HG03135 (cell line): Measurements from ENCODE around the gene STAT6.

Experiments used
- ATAC-seq: cut with Tn5 transposase; IDR thresholded peaks from one replicate; pipeline ENCODE4 v1.9.1; 2021; ENCODE audit warnings: mild to moderate bottlenecking, moderate library complexity; ENCODE audit not compliant: unreplicated experiment

STAT6 gene

DNA sequence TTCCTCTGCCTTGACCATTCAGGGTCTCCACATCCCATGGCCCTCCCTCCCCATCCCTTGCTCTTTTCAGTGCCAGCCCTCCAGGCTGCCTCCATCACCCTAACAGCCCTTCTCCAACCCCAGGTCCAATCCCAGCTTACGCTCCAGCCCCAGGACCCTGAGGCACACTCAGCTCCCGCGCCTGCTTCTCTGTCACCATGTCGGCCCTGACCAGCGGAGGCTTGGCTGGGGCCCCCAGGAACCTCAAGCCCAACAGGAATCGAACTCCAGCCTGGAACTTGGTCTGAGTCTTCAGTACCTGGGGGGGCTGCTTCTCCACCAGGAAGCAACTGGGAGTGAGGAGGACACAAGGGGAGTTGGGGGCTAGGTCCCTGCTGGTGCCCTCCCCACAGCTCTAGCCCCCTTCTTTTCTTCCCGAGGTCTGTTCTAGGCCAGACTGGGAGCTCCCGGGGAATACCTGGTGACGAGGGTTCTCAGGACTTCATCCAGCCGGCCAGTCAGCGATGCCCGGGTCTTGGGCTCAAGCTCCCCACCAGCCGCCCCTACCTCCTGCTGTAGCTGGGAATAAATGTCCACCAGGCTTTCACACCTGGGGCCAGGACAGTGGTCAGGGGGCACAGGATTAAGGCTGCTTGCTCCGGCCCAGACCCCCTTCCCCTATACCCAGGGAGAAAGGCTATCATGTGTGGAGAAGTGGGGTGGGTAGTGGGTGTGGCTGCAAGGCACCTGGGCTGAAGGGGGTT is 6.0 kb downstream of the STAT6 start:
- no peak for ATAC-seq

DNA sequence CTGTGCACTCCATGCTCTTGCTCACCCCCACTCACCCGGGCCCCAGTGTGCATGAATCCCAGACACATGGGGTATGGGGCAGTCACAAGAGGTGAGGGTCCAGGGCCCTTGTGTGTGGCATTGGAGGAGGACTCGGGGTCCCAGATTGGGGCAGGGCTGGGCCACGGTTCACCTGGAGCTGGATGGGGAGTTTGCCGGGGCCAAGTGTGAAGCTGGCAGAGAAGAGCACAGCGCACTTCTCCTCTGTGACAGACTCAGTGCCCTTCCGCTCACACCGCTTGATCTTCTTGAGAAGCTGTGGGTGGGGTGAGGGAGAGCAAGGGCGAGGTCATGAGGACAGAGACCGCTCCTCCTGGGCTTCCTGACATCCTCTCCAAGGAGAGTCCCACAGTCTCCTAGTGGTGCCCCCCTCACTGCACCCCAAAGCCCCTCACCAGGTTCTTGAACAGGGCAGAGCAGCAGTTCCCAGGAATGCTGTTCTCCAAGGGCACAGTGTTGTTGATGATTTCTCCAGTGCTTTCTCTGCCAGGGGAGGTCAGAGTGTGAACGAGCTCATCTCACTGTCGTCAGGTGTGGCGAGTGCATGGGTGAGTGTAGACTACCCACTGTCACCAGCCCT is 6.8 kb downstream of the STAT6 start:
- ATAC-seq = no peak

DNA sequence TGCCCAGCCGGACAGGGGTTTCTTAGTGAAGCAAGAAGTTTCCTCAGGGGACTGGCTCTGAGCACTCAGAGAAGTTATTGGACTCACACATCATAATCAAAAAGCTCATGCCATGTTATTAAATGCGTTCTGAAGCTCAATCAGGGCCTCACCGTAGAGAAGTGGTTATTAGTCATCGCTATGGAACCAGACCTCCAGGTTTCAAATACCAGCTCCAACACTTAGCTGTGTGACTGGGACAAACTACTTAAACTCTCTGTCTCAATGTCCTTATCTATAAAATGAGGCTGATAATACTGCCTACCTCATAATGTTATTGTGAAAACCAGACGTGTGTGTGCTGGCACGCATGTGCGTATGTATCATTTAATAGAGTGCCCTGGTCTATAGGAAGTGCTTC is 7.3 kb downstream of the STAT6 start:
- ATAC-seq = no peak

DNA sequence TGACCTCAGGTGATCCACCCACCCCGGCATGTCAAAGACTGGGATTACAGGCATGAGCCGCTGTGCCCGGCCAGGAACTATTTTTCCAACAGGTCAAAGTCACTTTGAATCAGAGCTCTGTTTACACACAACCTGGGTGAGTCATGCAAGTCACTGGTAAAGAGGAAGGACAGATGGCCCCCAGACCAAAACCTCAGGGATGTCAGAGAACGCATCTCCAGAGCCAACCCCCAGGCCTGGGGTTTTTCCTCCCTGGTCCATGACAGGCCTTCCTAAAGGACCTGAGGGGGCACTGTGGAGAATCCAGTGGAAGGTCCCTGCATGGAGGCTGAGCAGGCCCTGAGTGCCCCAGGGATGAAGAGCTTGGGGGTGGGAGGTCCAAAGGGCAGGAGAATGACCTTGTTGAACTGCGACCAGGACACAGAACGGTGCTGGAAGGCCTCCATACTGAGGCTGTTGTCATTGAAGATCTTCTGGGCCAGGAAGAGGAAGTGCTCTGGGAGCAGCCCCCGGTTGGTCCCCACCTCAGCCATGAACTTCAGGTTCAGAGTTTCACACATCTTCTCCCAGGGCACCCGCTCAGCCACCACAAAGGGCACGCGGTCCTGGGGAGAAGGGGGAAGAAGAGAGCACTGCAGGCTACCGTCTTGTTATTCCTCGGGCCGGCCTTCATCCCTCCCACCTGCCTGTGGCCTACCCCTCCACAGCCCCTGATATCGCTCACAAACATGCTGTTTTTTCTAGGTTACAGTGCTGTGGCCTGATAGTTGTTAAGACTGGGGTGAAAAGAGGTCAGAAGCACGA is 9.1 kb downstream of the STAT6 start:
- ATAC-seq = no peak

DNA sequence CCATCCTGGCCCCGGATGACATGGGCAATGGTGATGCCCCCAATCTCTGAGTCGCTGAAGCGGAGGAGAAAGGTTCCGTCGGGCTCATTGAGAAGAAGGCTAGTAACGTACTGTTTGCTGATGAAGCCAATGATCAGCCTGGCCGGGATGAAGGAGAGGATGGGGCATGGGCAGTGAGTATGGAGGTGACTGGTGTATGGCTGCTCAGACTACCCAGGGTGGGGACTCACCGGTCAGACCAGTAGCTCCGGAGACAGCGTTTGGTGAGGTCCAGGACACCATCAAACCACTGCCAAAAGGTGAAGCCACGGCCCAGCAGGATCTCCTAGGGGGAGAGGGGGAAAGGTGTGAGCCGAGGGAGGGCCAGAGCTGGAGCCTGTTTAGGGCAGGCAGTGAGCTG is 11.4 kb downstream of the STAT6 start:
- no peak for ATAC-seq

DNA sequence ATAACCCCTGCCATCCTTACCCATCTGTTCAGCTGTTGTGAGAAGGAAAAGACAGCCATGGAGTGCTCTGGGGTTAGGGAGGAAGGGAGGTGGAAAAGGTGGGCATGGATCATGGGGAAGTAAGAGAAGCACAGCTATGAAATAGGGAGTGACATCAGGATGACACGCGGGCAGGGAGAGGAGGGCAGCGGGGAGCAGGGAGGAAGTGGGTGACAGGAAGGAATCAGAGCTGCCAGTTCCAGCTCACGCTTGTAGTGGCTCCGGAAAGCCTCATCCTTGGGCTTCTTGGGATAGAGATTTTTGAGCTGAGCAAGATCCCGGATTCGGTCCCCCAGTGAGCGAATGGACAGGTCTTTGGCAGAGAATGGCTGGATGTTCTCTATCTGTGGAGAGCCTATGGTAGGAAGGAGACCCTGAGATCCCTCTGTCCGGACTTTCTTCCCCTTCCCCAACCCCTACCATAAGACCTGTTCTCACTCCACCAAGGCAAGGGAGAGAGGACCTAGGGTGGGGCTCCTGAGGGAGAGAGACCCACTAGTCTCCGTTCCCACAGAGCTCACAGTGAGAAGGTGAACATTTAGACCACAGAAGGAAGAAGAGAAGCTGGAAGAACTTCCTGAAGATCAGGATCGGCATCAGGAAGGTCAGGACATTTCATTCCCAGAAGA is 12.0 kb downstream of the STAT6 start:
- ATAC-seq = no peak

DNA sequence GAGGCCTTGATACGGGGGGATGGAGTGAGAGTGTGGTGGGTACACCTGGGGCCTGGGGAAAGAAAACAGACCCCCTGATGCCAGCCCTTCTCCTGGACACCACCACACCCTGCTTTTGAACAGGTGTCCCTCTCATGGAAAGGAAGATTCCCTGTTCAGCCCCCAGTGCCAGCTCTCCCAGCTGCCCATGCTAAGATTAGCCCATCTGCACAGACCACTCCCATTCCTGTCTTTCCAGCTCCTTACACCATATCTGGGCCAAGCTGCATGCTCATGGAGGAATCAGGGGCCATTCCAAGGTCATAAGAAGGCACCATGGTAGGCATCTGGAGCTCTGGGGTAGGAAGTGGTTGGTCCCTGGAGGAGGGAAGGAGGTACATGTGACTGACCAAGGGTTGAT is 12.6 kb downstream of the STAT6 start:
- no peak for ATAC-seq

DNA sequence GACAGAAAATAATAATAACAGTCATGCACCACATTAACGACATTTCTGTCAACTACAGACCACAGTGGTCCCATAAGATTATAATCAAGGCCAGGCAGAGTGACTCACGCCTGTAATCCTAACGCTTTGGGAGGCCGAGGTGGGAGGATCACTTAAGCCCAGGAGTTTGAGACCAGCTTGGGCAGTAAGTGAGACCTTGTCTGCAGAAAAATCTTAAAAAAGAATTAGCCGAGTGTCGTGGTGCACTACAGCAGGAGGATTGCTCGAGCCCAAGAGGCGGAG is 13.7 kb downstream of the STAT6 start:
- ATAC-seq = no peak

DNA sequence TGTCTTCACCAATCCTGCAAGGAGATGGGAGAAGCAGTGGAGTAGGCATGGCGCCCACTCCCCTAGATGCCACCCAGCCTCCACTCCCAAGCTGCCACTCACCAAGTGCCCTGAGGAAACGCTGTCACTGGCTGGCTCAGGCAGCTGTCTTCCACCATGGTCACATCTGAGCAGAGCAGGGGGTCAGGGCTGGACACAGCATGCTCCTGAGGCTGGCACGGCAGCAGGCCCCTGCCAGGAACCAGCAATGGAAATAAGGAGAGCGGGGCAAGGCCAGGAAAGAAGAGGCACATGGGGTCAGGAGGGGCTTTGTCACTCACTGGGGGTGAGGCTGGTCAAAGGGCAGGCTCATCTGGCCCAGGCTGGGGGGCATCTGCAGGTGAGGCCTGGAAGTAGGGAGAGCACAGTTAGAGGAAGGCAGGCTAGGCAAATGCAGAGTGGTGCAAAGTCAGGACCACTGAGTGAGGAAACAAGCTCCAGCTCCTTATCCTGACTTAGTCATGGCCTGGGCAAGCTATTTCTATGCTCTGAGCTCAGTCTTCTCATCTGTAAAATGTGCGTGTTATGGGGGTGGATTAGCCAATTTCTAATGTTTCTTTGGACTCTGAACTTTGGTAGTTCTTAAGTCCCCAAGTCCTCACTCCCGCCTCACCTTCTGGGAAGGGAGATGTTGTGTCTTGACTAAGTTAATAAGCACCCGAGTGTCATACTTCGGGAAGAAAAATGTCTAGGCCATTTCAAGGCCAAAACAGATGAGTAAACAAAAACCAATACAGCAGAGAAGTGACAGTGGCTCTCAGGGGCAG is 14.2 kb downstream of the STAT6 start:
- no peak for ATAC-seq

DNA sequence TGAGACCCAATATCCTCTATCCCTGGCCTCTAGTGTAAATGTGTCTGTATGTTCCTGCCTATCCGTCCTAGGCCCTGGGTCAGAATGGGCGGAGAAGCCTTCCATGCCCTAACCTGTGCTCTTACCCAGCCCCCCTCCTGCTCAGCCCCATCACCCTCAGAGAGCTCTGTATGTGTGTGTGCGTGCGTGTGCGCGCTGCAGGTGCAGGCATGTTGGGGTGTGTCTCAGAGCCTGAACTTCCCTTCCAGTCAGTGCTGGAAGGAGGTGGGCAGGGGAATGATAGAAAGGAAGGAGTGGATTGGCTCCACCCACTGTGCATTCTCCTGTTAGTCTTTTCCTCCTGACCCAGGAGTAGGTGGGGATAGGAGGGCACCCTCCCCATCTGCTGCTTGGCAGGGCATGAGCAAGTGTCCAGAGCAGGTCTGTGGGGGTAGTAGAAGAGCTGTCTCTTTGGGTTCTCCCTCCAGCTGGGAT is 15.0 kb downstream of the STAT6 start:
- no peak for ATAC-seq

DNA sequence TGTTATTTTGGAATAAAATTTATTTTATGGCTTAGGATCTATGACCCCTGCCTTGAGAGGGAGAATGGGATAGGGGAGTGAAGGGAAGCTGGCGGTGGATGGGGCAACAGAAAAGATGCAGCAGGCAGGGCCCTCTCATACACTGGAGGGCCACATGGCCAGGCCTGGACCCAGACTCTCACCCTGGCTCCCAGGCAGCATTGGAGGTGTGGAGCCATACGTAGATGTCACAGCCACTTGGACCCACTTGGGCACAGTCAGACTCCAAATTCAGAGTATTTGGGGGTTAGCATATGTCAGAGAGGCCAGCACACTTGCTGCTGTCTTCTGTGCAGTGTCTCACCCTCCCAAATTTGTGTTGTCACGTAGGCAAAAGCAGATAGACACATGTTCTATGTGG is 15.7 kb downstream of the STAT6 start:
- ATAC-seq = no peak

DNA sequence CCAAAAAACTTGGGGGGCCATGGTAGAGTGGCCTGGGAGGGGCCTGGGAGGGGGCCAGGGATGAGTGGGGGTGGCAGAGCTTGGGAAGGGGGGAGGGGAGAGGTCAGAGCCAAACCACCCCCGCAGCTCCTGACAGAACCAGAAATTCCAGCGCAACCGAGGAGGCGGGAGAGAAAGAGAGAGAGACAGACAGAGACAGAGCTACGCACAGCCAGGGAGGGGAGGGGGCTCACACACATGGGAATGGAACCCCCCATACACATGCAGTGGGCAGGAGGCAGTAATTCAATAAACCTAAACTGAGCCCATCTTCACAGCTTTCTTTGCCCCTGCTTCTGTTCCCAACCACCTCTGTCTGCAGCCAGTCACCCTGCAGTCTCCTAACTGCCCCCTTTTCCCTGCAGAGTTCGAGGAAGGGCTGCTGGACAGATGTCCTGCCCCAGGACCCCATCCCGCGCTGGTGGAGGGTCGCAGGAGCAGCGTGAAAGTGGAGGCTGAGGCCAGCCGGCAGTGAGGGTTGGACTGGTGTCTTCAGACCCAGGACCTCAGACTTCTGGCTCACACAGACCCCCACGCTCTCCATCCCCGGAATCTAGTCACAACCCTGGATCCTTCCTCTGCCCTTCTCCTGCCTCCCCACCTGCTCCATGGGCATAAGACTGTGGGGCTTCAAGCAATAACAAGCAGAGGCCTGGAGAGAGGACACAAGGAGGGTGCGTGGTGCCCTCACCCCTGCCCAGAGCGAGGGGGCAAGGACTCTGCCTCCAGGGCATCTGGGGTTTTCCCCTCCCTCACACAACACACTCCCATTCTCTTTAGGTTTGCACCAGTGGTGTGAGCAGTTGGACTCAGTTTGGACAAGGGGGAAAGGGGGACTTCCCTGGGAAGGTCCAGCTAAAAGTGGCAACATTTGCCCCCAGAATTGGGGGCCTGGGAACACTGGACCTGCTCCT is 16.7 kb downstream of the STAT6 start:
- ATAC-seq = no peak

DNA sequence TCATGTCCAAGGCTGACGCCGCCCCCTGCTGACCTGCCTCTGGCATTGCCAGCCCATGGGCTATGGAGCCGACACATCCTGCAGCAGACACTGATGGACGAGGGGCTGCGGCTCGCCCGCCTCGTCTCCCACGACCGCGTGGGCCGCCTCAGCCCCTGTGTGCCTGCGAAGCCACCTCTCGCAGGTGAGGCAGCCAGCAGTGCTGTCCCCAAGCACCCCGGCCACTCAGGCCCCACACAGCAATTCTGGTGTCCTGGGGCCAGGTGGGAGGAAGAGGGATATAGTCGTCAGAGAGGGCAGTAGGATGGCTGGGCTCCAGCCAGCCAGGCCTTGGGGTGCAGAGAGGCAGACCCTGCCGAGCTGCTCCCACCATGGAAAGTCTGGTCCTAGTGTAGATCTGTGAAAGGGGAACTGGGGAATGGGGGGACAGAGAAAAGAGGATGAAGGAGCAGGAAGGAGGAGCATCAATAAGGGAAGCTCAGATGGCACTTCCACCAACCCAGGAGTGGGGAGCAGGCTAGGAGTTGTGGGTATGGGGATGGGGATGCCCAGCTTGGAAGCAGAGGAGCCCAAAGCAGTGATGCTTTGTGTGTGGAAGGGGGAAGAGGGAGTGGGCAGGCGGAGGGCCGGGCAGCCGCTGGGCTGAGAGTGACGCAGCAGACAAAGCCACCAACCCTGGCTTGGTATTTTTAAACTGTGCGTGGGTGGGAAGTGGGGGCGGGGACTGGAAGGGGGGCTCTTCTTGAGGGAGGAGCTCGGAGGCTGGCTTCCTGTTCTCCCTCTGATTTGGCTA is 17.6 kb downstream of the STAT6 start:
- no peak for ATAC-seq

DNA sequence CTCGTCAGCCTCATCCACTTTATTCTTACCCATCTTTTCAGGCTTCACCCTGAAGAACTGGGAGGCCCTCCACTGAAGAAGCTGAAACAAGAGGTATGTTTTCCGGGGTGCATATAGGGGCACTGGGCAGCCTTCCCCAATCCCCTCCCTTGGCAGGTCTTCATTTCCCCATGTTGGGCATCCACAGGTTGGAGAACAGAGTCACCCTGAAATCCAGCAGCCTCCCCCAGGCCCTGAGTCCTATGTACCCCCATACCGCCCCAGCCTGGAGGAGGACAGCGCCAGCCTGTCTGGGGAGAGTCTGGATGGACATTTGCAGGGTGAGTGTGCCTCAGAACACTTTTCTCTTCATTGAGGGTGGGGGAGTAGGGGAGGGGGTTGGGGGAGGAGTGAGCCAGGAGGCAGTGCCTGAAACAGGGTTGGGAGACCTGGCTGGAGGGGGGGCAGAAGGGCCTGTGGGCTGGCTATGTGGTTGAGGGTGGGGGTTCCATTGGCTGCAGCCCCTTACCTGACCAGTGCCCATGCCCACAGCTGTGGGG is 18.2 kb downstream of the STAT6 start:
- ATAC-seq = no peak

DNA sequence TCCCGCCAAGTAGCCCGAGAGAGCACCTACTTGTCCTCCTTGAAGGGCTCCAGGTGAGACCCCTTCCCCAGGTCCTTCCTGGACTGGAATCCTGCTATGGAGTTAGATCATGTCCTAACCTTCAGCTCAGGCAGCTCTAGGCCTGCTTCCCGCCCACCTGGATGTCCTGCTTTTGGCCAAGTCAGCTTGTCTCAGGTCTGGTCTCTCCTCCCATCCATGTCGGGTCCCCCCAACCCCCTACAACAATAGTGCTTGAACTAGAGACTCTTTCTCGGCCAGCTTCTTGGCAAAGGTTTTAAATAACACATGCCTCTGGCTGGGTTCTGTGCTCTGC is 18.7 kb downstream of the STAT6 start:
- no peak for ATAC-seq

DNA sequence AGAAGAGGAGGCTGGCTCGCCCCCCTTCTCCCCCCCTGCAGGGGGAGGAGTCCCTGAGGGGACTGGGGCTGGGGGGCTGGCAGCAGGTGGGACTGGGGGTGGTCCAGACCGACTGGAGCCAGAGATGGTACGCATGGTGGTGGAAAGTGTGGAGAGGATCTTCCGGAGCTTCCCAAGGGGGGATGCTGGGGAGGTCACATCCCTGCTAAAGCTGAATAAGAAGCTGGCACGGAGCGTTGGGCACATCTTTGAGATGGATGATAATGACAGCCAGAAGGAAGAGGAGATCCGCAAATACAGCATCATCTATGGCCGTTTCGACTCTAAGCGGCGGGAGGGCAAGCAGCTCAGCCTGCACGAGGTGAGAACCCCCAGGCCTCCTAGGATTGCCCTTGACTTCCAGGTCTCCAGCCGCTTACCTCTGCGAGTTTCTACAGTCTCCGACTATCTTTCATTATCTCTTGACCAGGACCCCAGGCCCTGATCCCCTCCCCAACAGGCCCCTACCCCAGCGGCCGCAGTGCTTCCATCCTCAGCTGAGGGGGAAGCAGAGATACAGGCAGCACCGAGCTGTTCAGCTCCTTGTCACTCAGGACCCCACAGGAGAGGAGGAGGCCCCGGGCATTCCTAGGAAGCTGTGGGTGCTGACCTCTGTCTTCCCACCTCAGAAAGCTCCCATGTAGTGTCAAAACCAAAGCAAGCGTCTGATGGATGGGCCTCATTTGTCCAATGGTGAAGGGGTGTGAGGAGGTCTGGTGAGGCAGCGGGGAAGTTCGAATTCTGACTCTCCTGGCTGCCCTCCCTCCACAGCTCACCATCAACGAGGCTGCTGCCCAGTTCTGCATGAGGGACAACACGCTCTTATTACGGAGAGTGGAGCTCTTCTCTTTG is 19.3 kb downstream of the STAT6 start:
- ATAC-seq = no peak

DNA sequence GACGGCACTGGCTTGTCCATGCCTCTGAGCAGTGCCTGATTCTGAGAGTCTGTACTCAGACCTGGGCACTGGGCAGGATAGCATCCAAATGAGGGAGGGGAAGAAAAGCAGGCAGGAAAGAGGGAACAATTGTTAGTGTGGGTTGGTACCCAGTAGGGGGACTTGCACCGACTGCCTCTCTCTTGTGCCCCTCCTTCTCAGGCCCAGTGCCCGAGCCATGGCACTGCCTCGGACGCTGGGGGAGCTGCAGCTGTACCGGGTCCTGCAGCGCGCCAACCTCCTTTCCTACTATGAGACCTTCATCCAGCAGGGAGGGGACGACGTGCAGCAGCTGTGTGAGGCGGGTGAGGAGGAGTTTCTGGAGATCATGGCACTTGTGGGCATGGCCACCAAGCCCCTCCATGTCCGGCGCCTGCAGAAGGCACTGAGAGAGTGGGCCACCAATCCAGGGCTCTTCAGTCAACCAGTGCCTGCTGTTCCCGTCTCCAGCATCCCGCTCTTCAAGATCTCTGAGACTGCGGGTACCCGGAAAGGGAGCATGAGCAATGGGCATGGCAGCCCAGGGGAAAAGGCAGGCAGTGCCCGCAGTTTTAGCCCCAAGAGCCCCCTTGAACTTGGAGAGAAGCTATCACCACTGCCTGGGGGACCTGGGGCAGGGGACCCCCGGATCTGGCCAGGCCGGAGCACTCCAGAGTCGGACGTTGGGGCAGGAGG is 20.1 kb downstream of the STAT6 start:
- ATAC-seq = no peak
